Inflammatory macrophage treated with lipopolysaccharide for 1 hour (primary cell): ENCODE results near the gene ZNF783.
"Not testable (repeated sequence)": the region's sequence is repeated elsewhere in the genome, so short reads cannot be mapped to it uniquely, and the experiment has no call there.

Experiments
- DNase-seq, 2 donors: peaks; one replicate each; pipeline ENCODE4 v3.0.0-alpha.2; 2020 to 2022

ZNF783 gene

GRCh38 chr7:149306854-149307253 is 44.9 kb downstream of the ZNF783 start:
- DNase-seq: no peak

- no peak for DNase-seq
Observed at GRCh38 chr7:149307775-149308501, 45.9 kb downstream of the ZNF783 start.

GRCh38 chr7:149310113-149310836 is 48.3 kb downstream of the ZNF783 start:
- peak; percentile 16 to 32 for DNase-seq

GRCh38 chr7:149310990-149311573 is 49.1 kb downstream of the ZNF783 start:
- DNase-seq: no peak

- no peak for DNase-seq
Observed at GRCh38 chr7:149313981-149314380, 52.0 kb downstream of the ZNF783 start.

GRCh38 chr7:149316606-149317005 is 54.6 kb downstream of the ZNF783 start:
- DNase-seq: no peak

- DNase-seq: no peak
Observed at GRCh38 chr7:149317496-149317895, 55.5 kb downstream of the ZNF783 start.

- DNase-seq: no peak
Observed at GRCh38 chr7:149317986-149318672, 56.1 kb downstream of the ZNF783 start.

- no peak for DNase-seq
Observed at GRCh38 chr7:149319376-149319775, 57.4 kb downstream of the ZNF783 start.

GRCh38 chr7:149320313-149321124 is 58.5 kb downstream of the ZNF783 start:
- DNase-seq: no peak

- not testable (repeated sequence) for DNase-seq
Observed at GRCh38 chr7:149321125-149321905, 59.3 kb downstream of the ZNF783 start.

GRCh38 chr7:149321978-149322541 is 60.1 kb downstream of the ZNF783 start:
- DNase-seq: no peak

GRCh38 chr7:149322737-149323136 is 60.7 kb downstream of the ZNF783 start:
- no peak for DNase-seq

- DNase-seq: no peak
Observed at GRCh38 chr7:149325248-149325647, 63.3 kb downstream of the ZNF783 start.

- DNase-seq: no peak
Observed at GRCh38 chr7:149329265-149329664, 67.3 kb downstream of the ZNF783 start.

GRCh38 chr7:149329766-149330334 is 67.9 kb downstream of the ZNF783 start:
- no peak for DNase-seq

GRCh38 chr7:149330914-149331567 is 69.0 kb downstream of the ZNF783 start:
- no peak for DNase-seq

- DNase-seq: not testable (repeated sequence)
Observed at GRCh38 chr7:149332602-149333320, 70.8 kb downstream of the ZNF783 start.

- DNase-seq: no peak
Observed at GRCh38 chr7:149333321-149333717, 71.3 kb downstream of the ZNF783 start.

- no peak for DNase-seq
Observed at GRCh38 chr7:149334219-149334618, 72.2 kb downstream of the ZNF783 start.
